H1 (cell line): ENCODE data around the gene ACSM2B. TPM values are rescaled to one million over a fixed set of nuclear protein-coding genes. Genes with fewer than 3 reads are reported as not detected.

Experiments
- CTCF ChIA-PET: fragments of 300-600 bp; sonication (Branson Sonifier 250); formaldehyde crosslinking; loops from one replicate; lab custom pipeline; 2021; ENCODE audit not compliant: partially characterized antibody; lab: Charles Lee
- POLR2A ChIA-PET: fragments of 300-600 bp; sonication (Branson Sonifier 250); formaldehyde crosslinking; loops from one replicate; lab custom pipeline; 2021; ENCODE audit warnings: inconsistent platforms; ENCODE audit not compliant: partially characterized antibody; lab: Charles Lee
- DNase-seq, 2 experiments: peaks; one replicate each; pipeline versions ENCODE4 v3.0.0 to v3.0.0-alpha.2; 2010 to 2022; ENCODE audit warnings: low spot score in 2 of 2, low read depth in 1 of 2, mixed read lengths in 1 of 2
- FAIRE-seq: peaks from 2 replicates; lab custom pipeline; 2011; peaks lifted over from hg19 to GRCh38; lab: Jason Lieb, UNC
- H2AFZ ChIP-seq: 2 replicates; pipeline ENCODE4 v1.8.1; 2012; ENCODE audit warnings: low read length, inconsistent platforms
- H2AK5ac ChIP-seq: 2 replicates; pipeline ENCODE4 v1.6.1; 2013; ENCODE audit warnings: low read depth, low read length
- H2BK120ac ChIP-seq: replicated peaks from 2 replicates; pipeline ENCODE3; 2013; ENCODE audit warnings: low read depth, low read length, inconsistent platforms
- H2BK12ac ChIP-seq: 2 replicates; pipeline ENCODE4 v1.6.1; 2013; ENCODE audit warnings: low read depth, low read length
- H2BK15ac ChIP-seq: 2 replicates; pipeline ENCODE4 v1.6.1; 2013; ENCODE audit warnings: low read length
- H2BK20ac ChIP-seq: 2 replicates; pipeline ENCODE4 v1.6.1; 2013; ENCODE audit warnings: low read length
- H2BK5ac ChIP-seq: 2 replicates; pipeline ENCODE4 v1.6.1; 2013; ENCODE audit warnings: low read depth, low read length
- H3K14ac ChIP-seq: 2 replicates; pipeline ENCODE4 v1.6.1; 2013; ENCODE audit warnings: inconsistent platforms; ENCODE audit not compliant: insufficient read length
- H3K18ac ChIP-seq: 2 replicates; pipeline ENCODE4 v1.6.1; 2013; ENCODE audit warnings: low read length; ENCODE audit errors: extremely low read depth
- H3K23ac ChIP-seq: 2 replicates; pipeline ENCODE4 v1.6.1; 2013; ENCODE audit warnings: inconsistent platforms; ENCODE audit not compliant: insufficient read length
- H3K23me2 ChIP-seq: 2 replicates; pipeline ENCODE4 v1.6.1; 2013; ENCODE audit warnings: low read depth, low read length
- H3K27ac ChIP-seq: 2 replicates; pipeline ENCODE4 v1.6.1; 2011; ENCODE audit warnings: low read depth, low read length, inconsistent platforms
- H3K27me3 ChIP-seq, 4 experiments: replicated peaks in 1 of 4; 1 replicate in 1 of 4; 2 replicates in 3 of 4; pipeline versions ENCODE4 v1.6.1 to v1.8.1; 2011 to 2013; ENCODE audit warnings: low read length in 3 of 4, mild to moderate bottlenecking in 3 of 4, inconsistent platforms in 2 of 4, mixed read lengths in 2 of 4, moderate library complexity in 1 of 4; ENCODE audit not compliant: control insufficient read depth in 3 of 4, insufficient read depth in 3 of 4; ENCODE audit errors: extremely low read depth in 1 of 4
- H3K36me3 ChIP-seq, 4 experiments: 2 replicates each; pipeline versions ENCODE4 v1.6.1 to v1.8.1; 2011 to 2013; ENCODE audit warnings: mild to moderate bottlenecking in 4 of 4, low read length in 3 of 4, moderate library complexity in 2 of 4, control low read depth in 1 of 4, inconsistent platforms in 1 of 4; ENCODE audit not compliant: insufficient read depth in 4 of 4, control insufficient read depth in 2 of 4
- H3K4ac ChIP-seq: replicated peaks from 2 replicates; pipeline ENCODE3; 2013; ENCODE audit warnings: low read length, low read depth, mixed read lengths, inconsistent platforms; ENCODE audit not compliant: insufficient read length
- H3K4me1 ChIP-seq, 4 experiments: replicated peaks in 1 of 4; 1 replicate in 1 of 4; 2 replicates in 3 of 4; pipeline versions ENCODE4 v1.6.1 to v1.8.1; 2011 to 2013; ENCODE audit warnings: low read length in 3 of 4, inconsistent platforms in 2 of 4, mixed read lengths in 1 of 4; ENCODE audit not compliant: insufficient read depth in 4 of 4, control insufficient read depth in 3 of 4
- H3K4me2 ChIP-seq, 2 experiments: 2 replicates each; pipeline versions ENCODE4 v1.6.1 to v1.8.1; 2011 to 2013; ENCODE audit warnings: low read depth in 2 of 2, low read length in 2 of 2, control low read depth in 1 of 2, inconsistent platforms in 1 of 2, mild to moderate bottlenecking in 1 of 2; ENCODE audit not compliant: insufficient read depth in 1 of 2
- H3K4me3 ChIP-seq, 4 experiments: fragments of 200-600, 300-600 bp in 1 of 4; sonication (generic), shearing (Covaris generic), sonication (Bioruptor Twin) in 1 of 4; 2 replicates each; pipeline versions ENCODE4 v1.5.1 to v1.8.1; 2011 to 2016; ENCODE audit warnings: low read length in 4 of 4, low read depth in 3 of 4, control low read depth in 2 of 4, inconsistent platforms in 2 of 4, mild to moderate bottlenecking in 2 of 4, mixed read lengths in 1 of 4, moderate library complexity in 1 of 4; ENCODE audit not compliant: insufficient read depth in 2 of 4; ENCODE audit errors: extremely low read depth in 1 of 4
- H3K56ac ChIP-seq: replicated peaks from 2 replicates; pipeline ENCODE3; 2013; ENCODE audit warnings: low read depth, mild to moderate bottlenecking, mixed read lengths, low read length, inconsistent platforms; ENCODE audit not compliant: insufficient read length
- H3K79me1 ChIP-seq: 2 replicates; pipeline ENCODE4 v1.6.1; 2013; ENCODE audit warnings: low read depth, low read length, control low read depth
- H3K79me2 ChIP-seq, 2 experiments: 2 replicates each; pipeline versions ENCODE4 v1.6.1 to v1.8.1; 2012 to 2013; ENCODE audit warnings: low read length in 2 of 2, mild to moderate bottlenecking in 2 of 2, inconsistent platforms in 1 of 2; ENCODE audit not compliant: insufficient read depth in 2 of 2, control insufficient read depth in 1 of 2
- H3K9ac ChIP-seq, 4 experiments: replicated peaks in 1 of 4; 1 replicate in 1 of 4; 2 replicates in 3 of 4; pipeline versions ENCODE4 v1.6.1 to v1.8.1; 2011 to 2013; ENCODE audit warnings: low read depth in 3 of 4, low read length in 3 of 4, control low read depth in 2 of 4, mild to moderate bottlenecking in 2 of 4, moderate library complexity in 2 of 4, inconsistent platforms in 1 of 4; ENCODE audit errors: extremely low read depth in 1 of 4
- H3K9me3 ChIP-seq, 2 experiments: 2 replicates each; pipeline versions ENCODE4 v1.6.1 to v1.8.1; 2012 to 2013; ENCODE audit warnings: mild to moderate bottlenecking in 2 of 2, moderate library complexity in 2 of 2, control low read depth in 1 of 2, inconsistent platforms in 1 of 2, low read depth in 1 of 2, low read length in 1 of 2, mixed read lengths in 1 of 2; ENCODE audit not compliant: insufficient read depth in 2 of 2
- H4K20me1 ChIP-seq, 2 experiments: replicated peaks in 1 of 2; 2 replicates each; pipeline versions ENCODE3 to v1.8.1; 2011 to 2013; ENCODE audit warnings: inconsistent platforms in 2 of 2, low read length in 2 of 2, mild to moderate bottlenecking in 1 of 2; ENCODE audit not compliant: insufficient read depth in 2 of 2, control insufficient read depth in 1 of 2
- H4K5ac ChIP-seq: 2 replicates; pipeline ENCODE4 v1.6.1; 2013; ENCODE audit warnings: low read length, low read depth, mixed read lengths, inconsistent platforms; ENCODE audit not compliant: insufficient read length
- H4K8ac ChIP-seq: 2 replicates; pipeline ENCODE4 v1.8.0; 2013; ENCODE audit warnings: mild to moderate bottlenecking, moderate library complexity, low read length, inconsistent platforms; ENCODE audit not compliant: insufficient read depth; ENCODE audit errors: extremely low read depth
- H4K91ac ChIP-seq: replicated peaks from 2 replicates; pipeline ENCODE3; 2013; ENCODE audit warnings: low read length, mixed read lengths, inconsistent platforms; ENCODE audit not compliant: insufficient read length
- CREB1 ChIP-seq: IDR thresholded peaks from 2 replicates; pipeline ENCODE4 v1.6.1; 2012; ENCODE audit warnings: inconsistent platforms
- KDM5A ChIP-seq: fragments of 200-600 bp; IDR thresholded peaks from 2 replicates; pipeline ENCODE4 v1.7.1; 2012; ENCODE audit warnings: mild to moderate bottlenecking, low read length, inconsistent platforms, mixed read lengths
- NRF1 ChIP-seq: IDR thresholded peaks from 2 replicates; pipeline ENCODE4 v1.6.1; 2011; ENCODE audit warnings: mild to moderate bottlenecking, low read depth, low read length, improper control_type of control experiment
- POLR2AphosphoS5 ChIP-seq: IDR thresholded peaks from 2 replicates; pipeline ENCODE4 v1.6.1; 2011; ENCODE audit warnings: low read depth, low read length
- SIRT6 ChIP-seq: IDR thresholded peaks from one replicate; pipeline ENCODE4 v1.7.1; 2012; ENCODE audit warnings: low read length, inconsistent platforms
- SP2 ChIP-seq: IDR thresholded peaks from 2 replicates; pipeline ENCODE4 v1.6.1; 2012; ENCODE audit warnings: mild to moderate bottlenecking, low read length, inconsistent platforms
- SRF ChIP-seq: IDR thresholded peaks from 2 replicates; pipeline ENCODE4 v1.6.1; 2011; ENCODE audit warnings: mild to moderate bottlenecking, low read depth, low read length, moderate library complexity
- TBP ChIP-seq: IDR thresholded peaks from 2 replicates; pipeline ENCODE4 v1.6.1; 2011; ENCODE audit warnings: low read depth, low read length, improper control_type of control experiment
- TEAD4 ChIP-seq: IDR thresholded peaks from 2 replicates; pipeline ENCODE4 v1.6.1; 2012; ENCODE audit warnings: low read depth, low read length, inconsistent platforms, mixed read lengths
- WGBS, 2 experiments: shearing (Covaris generic) in 1 of 2; methylation state at CpG; one replicate each; pipeline versions ENCODE4 v1.1.6 to v1.1.7; 2013 to 2015; ENCODE audit warnings: low lambda C conversion rate in 2 of 2, mixed read lengths in 2 of 2, inconsistent platforms in 1 of 2, low coverage in 1 of 2, missing lambda C conversion rate in 1 of 2; ENCODE audit not compliant: insufficient replicate concordance in 2 of 2, insufficient coverage in 1 of 2, insufficient read length in 1 of 2; ENCODE audit errors: extremely low coverage in 1 of 2, missing lambda C conversion rate in 1 of 2; 5-methylcytosine and 5-hydroxymethylcytosine counted together
- polyA plus RNA-seq, 7 experiments: library from polyadenylated mRNA; depleted of rRNA in 3 of 7; stranded (reverse) in 5 of 7; unstranded in 2 of 7; fragments of >200 nt in 5 of 7; fragments of 200-250 nt in 2 of 7; gene quantifications; 1 replicate in 5 of 7; 2 replicates in 1 of 7; 4 replicates in 1 of 7; pipeline versions ENCODE4 v1.2.1 to v1.2.3, GENCODE V29; 2011 to 2013; ENCODE audit warnings: missing spikeins in 2 of 7, mixed read lengths in 2 of 7
- total RNA-seq: library from RNA; stranded (reverse); fragmentation: NEBNext Ultra II Directional; extraction: Animal tissue kit (Norgen Biotek cat#: 25700); gene quantifications from 2 replicates; pipeline ENCODE4 v1.2.1, GENCODE V29; 2021
- TF ChIP-seq, protein P1 (sequence below): IDR thresholded peaks from 2 replicates; pipeline ENCODE4 v1.6.1; 2011; ENCODE audit warnings: low read depth, mild to moderate bottlenecking, low read length; ENCODE audit not compliant: insufficient read depth
- TF ChIP-seq, protein P2 (sequence below): IDR thresholded peaks from 2 replicates; pipeline ENCODE4 v1.6.1; 2011; ENCODE audit warnings: low read length, improper control_type of control experiment

Gene ACSM2B
- total and polyA plus RNA-seq, 2 of the 8 experiments (the other 6 are each of a cell fraction or from before 2014, with no cell fraction given) = not detected

DNA sequence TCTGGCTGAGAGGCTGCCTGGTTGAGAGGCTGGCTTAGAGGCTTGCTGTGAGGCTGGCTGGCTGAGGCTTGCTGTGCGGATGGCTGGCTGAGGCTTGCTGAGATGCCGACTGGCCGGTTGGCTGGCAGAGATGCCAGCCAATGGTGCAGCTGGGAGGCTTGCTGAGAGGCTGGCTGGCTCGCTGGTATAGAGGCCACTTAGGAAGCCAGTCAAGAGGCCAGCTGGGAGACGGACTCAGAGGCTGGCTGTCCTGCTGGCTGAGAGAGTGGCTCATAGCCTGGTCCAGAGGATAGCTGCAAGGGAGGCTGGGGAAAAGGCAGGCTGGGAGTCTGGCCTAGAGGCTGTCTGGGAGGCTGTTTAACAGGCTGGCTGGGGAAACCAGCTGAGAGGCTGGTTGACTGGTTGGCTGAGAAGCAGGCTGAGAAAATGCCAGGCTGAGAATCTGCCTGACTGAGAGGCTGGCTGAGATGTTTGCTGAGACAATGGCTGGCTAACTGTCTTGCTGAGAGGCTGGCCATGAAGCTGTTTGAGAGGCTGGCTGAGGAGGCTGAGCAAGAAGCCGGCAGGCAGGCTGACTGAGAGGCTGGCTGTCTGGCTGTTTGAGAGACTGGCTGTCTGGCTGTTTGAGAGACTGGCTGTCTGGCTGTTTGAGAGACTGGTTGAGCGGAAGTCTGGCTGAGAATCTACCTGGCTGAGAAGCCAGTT is 37.5 kb upstream of the ACSM2B start:
- peaks cover 0 to 3% (median 0%) of the 10 kb centered on the region in 4 experiments; a peak in 1 of 7 replicates for H3K4me1 ChIP-seq
- H2BK20ac ChIP-seq = no peak overlapping the region
- no peak for FAIRE-seq
- TF ChIP-seq SIRT6 (no peak), SRF (no peak), KDM5A (no peak), TEAD4 (no peak), CREB1 (no peak), NRF1 (no peak), SP2 (no peak), POLR2AphosphoS5 (no peak), TBP (no peak)
- TF ChIP-seq, protein P1, sequence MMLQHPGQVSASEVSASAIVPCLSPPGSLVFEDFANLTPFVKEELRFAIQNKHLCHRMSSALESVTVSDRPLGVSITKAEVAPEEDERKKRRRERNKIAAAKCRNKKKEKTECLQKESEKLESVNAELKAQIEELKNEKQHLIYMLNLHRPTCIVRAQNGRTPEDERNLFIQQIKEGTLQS = no peak
- TF ChIP-seq, protein P2, sequence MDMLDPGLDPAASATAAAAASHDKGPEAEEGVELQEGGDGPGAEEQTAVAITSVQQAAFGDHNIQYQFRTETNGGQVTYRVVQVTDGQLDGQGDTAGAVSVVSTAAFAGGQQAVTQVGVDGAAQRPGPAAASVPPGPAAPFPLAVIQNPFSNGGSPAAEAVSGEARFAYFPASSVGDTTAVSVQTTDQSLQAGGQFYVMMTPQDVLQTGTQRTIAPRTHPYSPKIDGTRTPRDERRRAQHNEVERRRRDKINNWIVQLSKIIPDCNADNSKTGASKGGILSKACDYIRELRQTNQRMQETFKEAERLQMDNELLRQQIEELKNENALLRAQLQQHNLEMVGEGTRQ = no peak

More for the DNA sequence above, 37.5 kb upstream of the ACSM2B start:
- no peaks in the 10 kb centered on the region for H3K36me3 ChIP-seq
- H4K5ac ChIP-seq = no peak overlapping the region
- no peak overlapping the region for H2BK15ac ChIP-seq
- no peak overlapping the region for H3K14ac ChIP-seq
- H3K9ac ChIP-seq = no peak overlapping the region
- H3K79me1 ChIP-seq = no peaks in the 10 kb centered on the region
- H4K91ac ChIP-seq = no peak overlapping the region
- no peak overlapping the region for H2BK5ac ChIP-seq
- H3K23me2 ChIP-seq = no peaks in the 10 kb centered on the region
- H3K27ac ChIP-seq = no peak overlapping the region
- POLR2A ChIA-PET = no interaction called here
- no peak overlapping the region for H3K4me2 ChIP-seq
- CTCF ChIA-PET = interaction anchor here (1.2 kb wide), 1 partner anchor 11 kb away, joined by 4 read pairs; no protein-coding TSS in a partner anchor
- 87% methylated on average over 7 of the region's 7 CpGs; no CpG with 5 or more reads in 1 of the 2 experiments for whole genome bisulfite sequencing, 2 experiments
- H3K4ac ChIP-seq = no peak overlapping the region
- H3K9me3 ChIP-seq = no peaks in the 10 kb centered on the region
- H2BK12ac ChIP-seq = no peak overlapping the region
- no peaks in the 10 kb centered on the region for H4K20me1 ChIP-seq
- H4K8ac ChIP-seq = no peak overlapping the region; the same call in 1 of the 2 replicates
- no peak overlapping the region for H2BK120ac ChIP-seq
- DNase-seq = no peak
- H3K4me3 ChIP-seq = no peak overlapping the region
- no peaks in the 10 kb centered on the region for H3K27me3 ChIP-seq
- H3K56ac ChIP-seq = no peak overlapping the region
- H2AK5ac ChIP-seq = no peak overlapping the region
- H3K18ac ChIP-seq = 0 out of 2 replicates have a peak overlapping the region, but pooled peaks have one; percentile 7
- no peak overlapping the region for H2AFZ ChIP-seq
- H3K79me2 ChIP-seq = no peaks in the 10 kb centered on the region
- H3K23ac ChIP-seq = no peak overlapping the region
